ENCODE results near the gene GPS1.

GPS1 gene

DNA sequence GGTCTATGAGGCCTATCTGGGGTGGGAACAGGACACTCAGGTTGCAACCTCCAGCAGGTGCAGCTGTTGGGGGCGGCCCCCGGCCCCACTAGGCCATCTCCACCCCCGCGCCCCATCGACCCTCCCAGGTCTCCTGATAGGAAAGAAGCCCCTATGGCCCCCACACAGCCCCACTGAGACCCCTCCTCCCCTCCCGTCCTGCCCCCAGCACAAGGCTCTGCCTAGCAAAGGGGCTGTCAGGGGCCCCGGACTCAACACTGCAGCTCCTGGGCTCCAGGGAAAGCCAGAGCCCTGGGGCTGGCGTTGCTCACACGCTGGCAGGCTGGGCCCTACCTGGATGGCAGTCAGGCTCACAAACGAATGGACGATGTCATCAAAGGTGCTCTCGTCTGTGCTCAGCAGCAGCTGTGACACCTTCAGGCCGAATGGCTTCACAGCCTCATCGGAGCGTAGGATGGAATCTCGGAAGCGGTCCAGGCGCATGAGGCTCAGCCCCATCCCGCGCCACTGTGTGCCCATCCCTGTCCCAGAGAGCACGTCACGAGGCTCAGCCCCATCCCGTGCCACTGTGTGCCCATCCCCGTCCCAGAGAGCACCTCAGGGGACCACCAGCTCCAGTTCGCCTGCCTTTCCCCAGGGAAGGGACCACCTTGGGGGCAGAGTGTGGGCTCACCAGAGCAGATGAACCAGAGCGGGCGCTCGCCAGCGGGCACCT lies 39.0 kb downstream of the GPS1 start:
- DNase-seq (ENCODE audit: low read depth), result no peak

DNA sequence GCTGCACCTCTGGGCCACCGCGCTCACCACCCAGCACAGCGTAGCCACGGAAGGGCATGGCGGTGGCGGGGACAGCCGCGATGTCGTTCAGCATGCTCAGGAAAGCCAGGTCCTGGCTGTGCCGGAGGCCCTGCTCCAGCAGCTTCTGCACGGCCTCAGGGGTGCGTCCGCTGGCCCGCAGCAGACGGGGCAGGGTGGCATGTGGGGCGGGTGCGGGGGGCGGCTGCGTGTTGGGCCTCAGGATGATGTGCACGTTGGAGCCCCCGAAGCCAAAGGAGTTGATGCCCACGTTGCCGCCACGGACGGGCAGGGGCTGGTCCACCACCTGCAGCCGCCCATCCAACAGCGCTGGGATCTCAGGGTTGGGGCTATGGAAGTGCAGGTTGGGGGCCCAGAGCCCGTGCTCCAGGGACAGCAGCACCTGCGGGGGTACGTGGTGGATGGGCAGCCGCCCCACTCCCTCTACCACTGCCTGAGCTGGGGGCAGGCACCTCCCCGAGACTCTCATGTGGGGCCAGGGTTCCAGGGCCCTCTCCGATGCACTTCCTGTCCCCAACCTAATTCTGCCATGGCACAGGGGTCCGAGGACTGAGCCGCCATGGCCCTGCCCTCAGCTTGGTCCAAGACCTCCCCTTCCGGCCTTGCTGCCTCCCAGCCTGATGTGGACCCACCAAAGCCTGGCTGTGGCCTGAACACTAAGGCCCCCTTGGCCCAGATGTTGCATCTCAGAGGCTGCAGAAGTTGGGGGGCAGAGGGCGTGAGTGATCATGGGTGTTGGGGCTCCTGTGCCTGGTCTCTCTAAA lies 39.8 kb downstream of the GPS1 start:
- no peak for DNase-seq (ENCODE audit: low read depth)

DNA sequence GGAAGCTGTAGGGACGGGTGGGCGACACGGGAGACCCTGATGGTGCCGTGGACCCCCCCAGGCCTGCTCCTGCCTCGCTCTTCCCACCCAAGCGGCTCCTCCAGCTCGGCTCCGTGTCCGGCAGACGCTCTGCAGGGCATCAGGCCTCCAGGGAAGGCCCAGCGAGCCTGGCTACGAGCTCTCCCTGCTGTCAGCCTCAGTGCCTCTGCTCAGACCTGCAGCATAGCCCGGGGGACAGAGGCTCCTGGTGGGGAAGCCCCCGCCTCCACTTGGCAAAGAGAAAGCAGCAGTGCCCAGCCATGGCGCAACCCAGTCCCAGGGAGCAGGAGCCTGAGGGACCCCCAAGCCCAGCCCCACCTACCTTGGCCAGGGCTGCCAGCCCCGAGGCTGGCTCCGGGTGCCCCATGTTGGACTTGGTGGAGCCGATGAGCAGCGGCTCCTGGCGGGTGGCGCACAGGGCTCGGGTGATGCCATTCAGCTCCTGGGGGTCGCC lies 40.4 kb downstream of the GPS1 start:
- no peak for DNase-seq (ENCODE audit: low read depth)

DNA sequence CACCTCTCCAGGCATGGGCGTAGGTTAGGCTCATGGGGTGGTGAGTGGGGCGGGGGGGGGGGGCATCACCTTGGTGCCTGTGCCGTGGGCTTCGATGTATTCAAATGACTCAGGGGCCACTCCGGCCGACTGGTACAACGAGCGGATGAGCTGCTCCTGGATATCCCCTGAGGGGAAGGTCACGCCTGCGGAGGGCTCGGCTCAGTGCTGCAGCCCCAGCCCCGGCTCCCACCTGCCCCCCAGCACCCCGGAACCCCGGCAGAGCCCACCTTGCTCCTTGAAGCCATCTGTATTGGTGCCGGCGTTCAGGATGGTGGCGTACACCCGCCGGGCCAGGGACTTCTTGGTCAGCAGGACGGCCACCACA lies 40.9 kb downstream of the GPS1 start:
- DNase-seq (ENCODE audit: low read depth), result no peak

DNA sequence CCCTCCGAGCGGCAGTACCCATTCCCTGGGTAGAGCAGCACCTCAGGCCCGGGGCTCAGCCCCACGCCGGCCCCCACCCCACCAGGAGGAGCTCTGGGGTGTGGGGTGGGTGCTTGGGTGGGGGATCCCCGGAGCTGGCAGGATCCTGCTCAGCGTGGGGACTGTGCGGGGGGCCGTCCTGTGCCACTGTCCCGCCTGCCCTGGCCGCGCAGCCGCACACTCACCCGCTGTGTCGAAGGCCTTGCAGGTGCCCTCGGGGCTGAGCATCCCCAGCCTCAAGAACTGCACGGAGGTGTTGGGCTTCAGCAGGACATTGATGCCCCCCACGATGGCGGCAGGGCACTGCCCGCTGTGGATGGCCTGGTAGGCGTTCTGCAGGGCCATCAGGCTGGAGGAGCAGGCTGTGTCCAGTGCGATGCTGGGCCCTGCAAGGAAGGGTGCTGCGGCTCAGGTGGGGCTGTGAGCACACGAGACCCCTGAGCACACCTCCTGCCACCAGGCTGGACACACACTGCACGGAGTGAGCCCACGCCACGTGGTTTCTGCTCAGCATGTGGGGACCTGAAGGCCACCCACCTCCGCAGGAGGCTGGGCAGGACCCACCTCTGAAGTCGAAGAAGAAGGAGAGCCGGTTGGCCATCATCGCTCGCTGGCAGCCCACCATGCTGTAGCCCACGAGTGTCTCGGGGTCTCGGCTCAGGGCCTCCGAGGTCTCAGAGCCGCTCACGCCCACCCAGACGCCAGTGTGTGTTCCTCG lies 41.5 kb downstream of the GPS1 start:
- DNase-seq (ENCODE audit: low read depth), result no peak

DNA sequence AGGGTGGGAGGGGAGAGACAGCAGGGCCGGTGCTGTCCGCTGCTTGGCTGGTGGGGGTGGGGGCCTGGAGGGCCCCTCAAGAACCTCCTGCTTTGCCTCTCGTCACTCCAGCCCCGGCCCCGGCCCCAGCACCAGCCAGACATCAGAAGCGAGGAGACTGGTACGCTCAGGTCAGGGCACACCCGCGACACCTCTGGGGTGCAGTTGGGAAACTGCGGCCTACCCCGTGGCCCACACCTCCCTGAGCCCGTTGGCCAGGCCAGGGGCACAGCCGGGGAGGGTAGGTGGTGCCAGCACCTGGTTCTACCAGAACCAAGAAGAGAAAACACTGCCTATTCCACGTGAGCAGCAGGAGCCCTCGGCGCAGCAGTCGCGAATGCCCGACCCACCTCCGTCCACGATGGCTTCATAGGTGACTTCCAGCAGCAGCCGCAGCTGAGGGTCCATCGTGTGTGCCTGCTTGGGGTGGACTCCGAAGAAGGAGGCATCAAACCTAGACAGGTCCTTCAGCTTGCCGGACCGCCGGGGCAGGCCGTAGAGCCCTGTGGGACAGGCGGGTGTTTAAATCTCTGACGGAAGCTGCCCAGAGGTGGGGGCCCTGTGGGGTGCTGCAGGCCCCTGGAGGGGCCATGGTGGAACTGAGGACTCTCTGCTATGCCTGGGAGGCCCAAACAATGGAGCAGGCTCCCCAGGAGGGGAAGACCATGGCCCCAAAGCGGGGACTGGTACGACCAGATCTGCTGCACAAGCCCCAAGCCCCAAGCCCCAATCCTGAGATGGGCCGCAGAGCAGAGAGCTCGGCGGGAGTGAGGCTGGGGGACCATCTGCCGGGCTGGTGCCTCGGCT lies 43.5 kb downstream of the GPS1 start:
- DNase-seq (ENCODE audit: low read depth), result no peak

DNA sequence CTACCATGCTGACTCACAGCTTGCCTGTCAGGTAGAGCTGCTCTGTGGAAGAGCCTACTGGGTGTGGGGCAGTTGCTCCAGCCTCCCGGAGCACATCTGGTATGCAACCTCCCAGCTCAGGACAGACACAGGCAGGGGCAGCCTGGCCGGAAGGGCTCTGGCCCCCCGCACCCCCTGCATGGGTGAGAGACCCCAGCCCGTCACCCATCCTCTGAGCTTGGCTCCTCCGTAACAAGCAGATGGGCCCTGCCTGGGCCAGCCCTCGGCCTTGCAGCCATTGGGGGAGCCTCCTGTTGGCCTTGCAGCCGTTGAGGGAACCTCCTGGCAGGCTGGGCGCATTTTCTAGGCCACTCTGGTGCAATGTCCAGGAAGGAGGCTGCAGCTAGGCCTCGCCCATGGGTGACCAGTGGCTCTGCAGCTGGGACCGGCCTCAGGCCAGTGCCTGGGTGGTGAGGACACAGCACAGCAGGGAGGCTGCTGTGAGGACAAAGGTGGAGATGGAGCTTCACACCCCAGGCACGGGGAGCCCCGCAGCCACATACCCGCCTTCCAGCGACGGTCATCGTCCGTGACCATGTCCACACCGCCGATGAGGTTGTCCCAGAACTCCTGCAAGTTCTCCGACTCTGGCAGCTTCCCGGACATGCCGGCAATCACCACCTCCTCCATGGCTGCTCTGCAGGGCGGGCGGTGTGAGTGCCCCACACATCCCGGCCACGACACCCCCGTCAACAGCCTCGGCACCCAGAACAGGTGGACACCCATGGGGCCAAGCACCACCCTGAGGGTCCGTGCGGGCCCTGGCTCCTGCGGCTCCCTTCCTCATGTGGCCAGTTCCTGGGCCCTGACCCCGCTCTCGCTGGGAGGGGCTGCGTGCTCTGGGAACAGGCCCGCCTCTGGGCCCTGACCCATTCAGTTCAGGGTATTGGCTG lies 44.3 kb downstream of the GPS1 start:
- no peak for DNase-seq (ENCODE audit: low read depth)

DNA sequence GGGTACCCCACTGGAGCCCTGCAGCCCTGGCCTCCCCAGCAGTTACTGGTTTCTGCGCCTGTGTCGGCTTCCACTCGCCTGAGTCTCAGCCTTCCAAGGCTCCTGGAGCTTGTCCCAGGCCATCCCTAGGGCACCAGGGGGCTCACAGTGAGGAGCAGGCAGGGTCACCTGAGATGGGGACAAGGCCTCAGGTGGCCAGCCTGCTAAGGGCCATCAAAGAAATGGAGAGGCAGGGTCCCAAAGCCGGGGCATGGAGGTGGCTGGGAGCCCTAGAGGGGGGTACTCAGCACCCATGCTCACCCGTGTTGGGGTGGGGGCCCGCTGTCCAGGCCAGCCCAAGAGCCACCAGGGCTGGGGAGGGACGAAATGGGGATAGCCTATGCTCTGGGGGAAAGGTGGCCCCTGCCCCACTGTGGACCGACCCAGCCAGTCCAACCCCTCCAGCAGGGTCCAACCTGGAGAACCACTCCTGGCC lies 45.0 kb downstream of the GPS1 start:
- DNase-seq (ENCODE audit: low read depth), result no peak

DNA sequence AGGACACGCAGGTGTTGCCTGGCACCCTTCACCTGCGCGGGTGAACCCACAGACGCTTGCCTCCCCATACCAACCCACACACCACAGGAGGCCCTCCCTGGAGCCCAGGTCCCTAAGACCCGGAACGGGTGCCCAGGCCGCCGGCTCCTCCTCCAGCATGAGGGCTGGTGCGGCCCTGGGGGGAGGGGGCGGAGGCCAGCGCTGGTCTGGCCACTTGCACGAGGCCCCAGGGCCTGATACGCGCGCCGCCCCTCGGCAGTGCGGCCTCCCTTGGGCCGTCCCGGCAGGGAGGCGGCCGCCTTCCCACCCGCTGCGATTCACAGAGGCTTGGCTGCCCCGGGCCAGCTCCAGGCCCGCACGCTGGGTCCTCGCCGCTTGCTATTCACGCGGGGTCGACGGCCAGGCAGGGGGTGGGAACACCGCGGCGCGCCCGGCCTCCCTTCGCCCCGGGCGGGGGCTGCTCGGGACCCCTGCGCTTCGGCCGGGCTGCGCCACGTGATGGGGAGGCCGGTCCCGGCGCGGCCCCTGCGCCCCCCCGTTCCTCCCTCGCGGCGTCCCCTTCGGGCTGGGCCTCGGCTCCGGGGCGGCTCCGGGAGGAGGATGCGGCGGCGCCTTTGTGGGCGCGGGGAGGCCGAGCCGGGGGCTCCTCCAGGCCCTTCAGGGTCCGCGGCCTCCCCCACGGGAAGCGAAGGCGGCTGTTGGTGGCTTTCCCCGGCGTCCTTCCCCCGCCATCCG lies 45.7 kb downstream of the GPS1 start:
- DNase-seq (ENCODE audit: low read depth), result no peak

DNA sequence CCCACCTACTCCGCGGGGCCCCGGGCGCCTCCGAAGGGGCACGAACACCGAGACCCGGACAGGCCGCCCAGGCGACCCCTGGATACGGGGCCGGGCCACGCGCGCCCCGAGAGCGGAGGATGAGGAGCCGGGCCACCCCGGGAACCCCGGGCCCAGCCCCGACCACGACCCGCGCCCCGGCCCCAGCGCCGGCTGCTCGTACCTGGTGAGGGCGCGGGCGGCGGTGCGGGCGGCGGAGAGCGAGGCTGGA lies 46.1 kb downstream of the GPS1 start:
- no peak for DNase-seq (ENCODE audit: low read depth)

DNA sequence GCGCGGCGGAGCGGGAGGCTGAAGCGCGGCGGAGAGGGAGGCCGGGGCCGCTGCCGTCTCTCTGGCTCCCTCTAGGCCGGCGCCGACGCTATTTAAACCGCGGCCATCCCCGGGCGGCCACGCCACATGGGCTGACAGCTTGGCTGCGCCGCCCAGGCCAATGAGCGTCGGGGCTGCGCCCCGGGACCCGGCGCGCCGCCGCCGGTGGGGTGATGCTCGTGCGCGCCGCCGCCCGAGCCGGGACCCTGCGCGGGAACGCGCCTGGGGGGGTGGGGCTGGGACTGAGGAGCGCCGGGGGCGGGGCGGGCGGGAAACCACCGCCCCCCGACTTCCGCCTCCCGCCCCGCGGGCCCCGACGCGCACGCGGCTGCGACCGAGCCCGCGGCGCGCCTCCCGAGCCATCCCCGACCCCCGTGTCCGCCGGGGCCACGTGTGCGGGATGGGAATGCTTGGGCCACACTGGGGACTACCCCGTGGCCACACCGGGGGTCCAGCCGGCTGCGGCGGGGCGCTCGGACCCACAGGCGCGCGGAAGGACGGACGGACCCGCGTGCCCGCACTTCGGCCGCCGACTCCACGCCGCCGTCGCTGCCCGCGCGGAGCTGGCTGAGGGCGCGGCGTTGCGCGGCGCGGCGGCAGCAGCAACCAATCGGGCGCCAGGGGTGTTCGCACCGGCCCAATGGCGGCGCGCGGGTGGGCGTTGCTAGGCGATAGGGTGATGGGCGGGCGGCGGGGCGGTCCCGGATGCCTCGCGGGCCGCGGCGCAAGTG lies 46.7 kb downstream of the GPS1 start, which contains the start of gene FASN:
Gene FASN, minus strand, starts transcription at position 68 of the 770 bp plus-strand sequence. CDS start 1,791 bp downstream, outside the sequence.
- peak; percentile 58 for DNase-seq (ENCODE audit: low read depth)

DNA sequence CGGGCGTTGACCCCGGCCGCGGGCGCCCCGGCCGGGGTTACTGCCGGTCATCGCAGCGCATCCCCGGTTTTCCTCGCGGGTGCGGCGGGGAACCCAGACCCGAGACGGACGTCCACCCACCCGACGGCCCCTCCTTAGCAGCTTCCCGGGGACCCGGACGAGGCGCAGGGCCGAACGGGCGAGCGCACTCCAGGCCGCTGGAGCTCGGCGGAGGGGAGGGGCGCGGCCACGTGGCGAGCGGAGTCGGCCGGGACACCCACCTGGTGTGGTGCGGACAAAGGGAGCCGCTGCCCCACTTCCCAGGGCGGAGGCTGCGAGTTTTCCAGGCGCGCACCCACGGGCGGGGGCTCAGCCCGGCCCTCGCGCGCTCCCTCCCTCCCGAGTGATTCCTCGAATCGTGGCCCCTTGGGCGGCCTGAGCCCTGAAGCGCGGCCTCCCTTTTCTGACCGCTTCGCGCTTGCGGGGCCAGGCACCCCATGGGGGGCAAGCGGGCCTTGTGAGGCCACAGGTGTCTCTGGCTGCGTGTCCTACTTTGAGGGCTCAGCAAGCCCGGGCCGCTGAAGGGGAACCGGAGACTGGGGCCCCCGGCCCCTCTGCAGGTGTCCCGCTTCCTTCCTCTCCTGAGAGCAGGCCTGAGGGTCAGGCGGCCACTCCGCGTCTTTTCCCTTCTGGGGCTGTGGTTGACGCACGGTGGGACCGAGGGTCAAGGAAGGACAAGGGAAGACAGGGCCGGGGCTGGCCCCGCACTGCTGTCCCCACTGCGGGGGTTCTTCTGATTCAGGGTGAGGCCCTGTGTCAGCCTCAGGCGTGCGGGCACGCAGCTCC lies 47.5 kb downstream of the GPS1 start:
- DNase-seq (ENCODE audit: low read depth), result no peak

DNA sequence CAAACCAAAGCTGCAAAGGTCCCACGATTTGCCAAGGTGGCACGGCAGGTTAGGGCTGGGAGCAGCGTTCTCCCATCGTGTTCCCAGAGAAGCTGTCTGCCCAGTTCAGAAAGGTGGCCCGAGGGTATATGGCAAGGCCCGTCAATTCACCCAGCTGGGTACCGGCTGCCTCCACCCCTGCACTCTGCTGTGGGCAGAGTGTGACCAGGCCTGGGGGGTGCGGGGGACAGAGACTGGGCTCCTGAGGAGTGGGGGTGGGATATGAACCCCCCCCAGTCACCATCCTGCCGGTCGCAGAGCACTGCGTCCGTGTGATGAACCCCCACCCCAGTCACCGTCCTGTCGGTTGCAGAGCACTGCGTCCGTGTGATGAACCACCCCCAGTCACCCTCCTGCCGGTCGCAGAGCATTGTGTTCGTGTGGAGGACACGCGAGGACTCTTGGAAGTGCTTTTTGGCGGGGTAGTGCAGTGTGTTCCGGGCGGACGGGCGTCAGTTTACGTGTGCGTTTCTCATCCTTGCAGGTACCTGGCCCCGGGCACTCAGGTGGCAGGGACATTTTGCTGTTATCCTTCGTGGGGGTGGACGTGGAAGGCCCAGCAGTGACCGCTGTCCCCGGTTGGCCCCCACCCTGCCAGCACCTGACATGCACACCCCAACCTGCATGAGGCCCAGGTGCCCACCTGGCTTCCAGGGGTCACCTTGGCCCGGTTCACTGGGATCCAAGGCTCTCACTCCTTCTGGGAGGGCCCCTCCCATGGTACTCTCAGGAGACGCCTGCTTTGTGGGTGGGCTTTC lies 49.0 kb downstream of the GPS1 start:
- DNase-seq (ENCODE audit: low read depth), result no peak

DNA sequence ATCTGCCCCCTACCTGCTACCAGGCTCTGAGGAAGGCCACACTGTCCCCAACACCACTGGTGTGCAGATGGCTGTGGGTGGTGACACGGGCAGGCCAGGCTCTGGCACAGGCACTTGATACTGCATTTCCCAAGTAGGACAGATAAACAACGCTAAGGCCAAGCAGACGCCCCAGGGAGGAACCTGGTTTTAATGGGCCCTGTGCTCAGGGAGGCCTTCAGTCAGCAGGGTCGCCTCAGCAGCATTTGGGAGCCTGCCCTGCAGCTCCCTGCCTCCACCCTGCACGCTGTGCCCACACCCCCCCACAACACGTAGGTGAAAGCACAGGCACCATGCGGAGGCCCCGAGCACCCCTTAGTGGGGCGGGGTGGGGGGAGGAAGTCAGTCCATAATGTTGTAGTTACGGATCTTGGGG lies 49.6 kb downstream of the GPS1 start:
- DNase-seq (ENCODE audit: low read depth), result no peak

DNA sequence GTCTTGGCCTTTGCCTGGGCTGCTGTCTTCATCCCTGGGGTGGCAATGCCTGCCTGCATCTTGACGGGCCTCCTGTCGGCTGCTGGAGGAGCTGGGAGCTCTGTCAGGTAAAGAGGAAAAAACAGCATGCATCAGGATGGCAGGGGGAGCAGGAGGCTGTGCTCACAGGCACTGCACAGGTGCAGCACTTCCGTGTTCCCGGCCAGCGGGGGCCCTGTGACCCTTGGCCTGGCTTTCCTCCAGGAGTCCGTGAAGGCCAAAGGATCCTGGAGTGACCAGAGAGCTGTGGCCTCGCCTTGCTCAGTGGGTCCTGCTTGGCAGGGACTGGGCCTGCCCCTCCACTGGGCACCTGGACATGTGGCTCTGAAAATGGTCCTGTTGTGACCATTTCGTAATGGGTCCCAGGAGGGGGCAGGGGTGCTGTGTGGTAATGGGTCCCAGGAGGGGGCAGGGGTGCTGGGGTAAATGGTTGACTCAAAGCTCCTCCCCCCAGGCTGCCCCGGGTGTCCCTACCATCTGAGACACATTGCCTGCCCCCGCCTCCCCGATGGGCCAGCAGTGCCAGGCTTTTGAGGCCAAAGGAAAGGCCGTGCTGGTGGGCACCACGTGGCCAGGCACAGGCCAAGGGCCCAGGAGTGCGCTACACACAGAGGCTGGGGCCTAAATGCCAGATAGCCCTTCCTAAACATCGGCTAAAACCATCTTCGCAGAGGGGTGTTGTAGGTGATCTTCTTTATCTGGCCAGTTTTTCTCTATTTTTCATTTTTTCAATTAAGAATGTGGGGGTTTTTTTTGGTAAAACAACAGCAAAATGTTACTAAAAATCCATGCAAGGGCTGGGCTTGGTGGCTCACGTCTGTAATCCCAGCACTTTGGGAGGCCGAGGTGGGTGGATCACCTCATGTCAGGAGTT lies 50.3 kb downstream of the GPS1 start:
- no peak for DNase-seq (ENCODE audit: low read depth)

All from HS-5 (cell line).